Endothelial cell of umbilical vein (primary cell): ENCODE results near the gene MORN5. TPM values are rescaled to one million over a fixed set of nuclear protein-coding genes. Genes with fewer than 3 reads are reported as not detected.

Experiments
- BruUV-seq: library from RNA; stranded (reverse); fragments of 400-500 nt; replicated peaks from 2 replicates; lab custom pipeline; 2021; lab: Mats Ljungman, UMichigan
- CTCF ChIA-PET: fragments of 300-600, 350-600 bp; sonication (Branson Sonifier 250); formaldehyde crosslinking; loops from one replicate; lab custom pipeline; 2021; ENCODE audit warnings: antibody characterized with exemption, inconsistent platforms; lab: Charles Lee
- POLR2A ChIA-PET: fragments of 300-600, 350-600 bp; sonication (Branson Sonifier 250); formaldehyde crosslinking; loops from one replicate; lab custom pipeline; 2021; ENCODE audit warnings: antibody characterized with exemption, inconsistent platforms; lab: Charles Lee
- DNase-seq: peaks from one replicate; pipeline ENCODE4 v3.0.0-alpha.2; 2011; ENCODE audit warnings: low read depth, low spot score
- FAIRE-seq: peaks from 2 replicates; lab custom pipeline; 2011; peaks lifted over from hg19 to GRCh38; lab: Jason Lieb, UNC
- H2AFZ ChIP-seq: 2 replicates; pipeline ENCODE4 v1.6.0; 2012; ENCODE audit warnings: low read depth, low read length, control low read depth, inconsistent platforms
- H3K27ac ChIP-seq: 2 replicates; pipeline ENCODE4 v1.5.1; 2011; ENCODE audit warnings: low read depth, mild to moderate bottlenecking, control low read depth, low read length, moderate library complexity; ENCODE audit not compliant: insufficient read depth
- H3K27me3 ChIP-seq, 2 experiments: 2 replicates each; pipeline versions ENCODE4 v1.6.0 to v1.6.1; 2011; ENCODE audit warnings: low read length in 2 of 2, mixed read lengths in 1 of 2; ENCODE audit not compliant: control insufficient read depth in 2 of 2, insufficient read depth in 2 of 2
- H3K36me3 ChIP-seq, 2 experiments: 2 replicates in 1 of 2; 3 replicates in 1 of 2; pipeline ENCODE4 v1.5.1; 2011; ENCODE audit warnings: low read length in 2 of 2, mild to moderate bottlenecking in 1 of 2, moderate library complexity in 1 of 2; ENCODE audit not compliant: control insufficient read depth in 2 of 2, insufficient read depth in 2 of 2; ENCODE audit errors: extremely low read depth in 1 of 2
- H3K4me1 ChIP-seq: 3 replicates; pipeline ENCODE4 v1.5.1; 2011; ENCODE audit warnings: mild to moderate bottlenecking, low read length; ENCODE audit not compliant: control insufficient read depth, insufficient read depth; ENCODE audit errors: extremely low read depth
- H3K4me2 ChIP-seq: 2 replicates; pipeline ENCODE4 v1.6.1; 2011; ENCODE audit warnings: low read length, control low read depth, mixed read lengths; ENCODE audit not compliant: insufficient read depth
- H3K4me3 ChIP-seq, 3 experiments: fragments of 200-600 bp in 1 of 3; sonication (generic), shearing (Covaris generic) in 1 of 3; replicated peaks in 1 of 3; 2 replicates each; pipeline ENCODE4 v1.5.1; 2011 to 2016; ENCODE audit warnings: control low read depth in 3 of 3, low read length in 3 of 3, mild to moderate bottlenecking in 2 of 3, inconsistent platforms in 1 of 3, low read depth in 1 of 3, moderate library complexity in 1 of 3; ENCODE audit not compliant: insufficient read depth in 1 of 3
- H3K79me2 ChIP-seq: 2 replicates; pipeline ENCODE4 v1.6.0; 2012; ENCODE audit warnings: low read length, inconsistent platforms; ENCODE audit not compliant: control insufficient read depth, insufficient read depth
- H3K9ac ChIP-seq: replicated peaks from 2 replicates; pipeline ENCODE3; 2011; ENCODE audit warnings: low read length, control low read depth; ENCODE audit not compliant: insufficient read depth; ENCODE audit errors: extremely low read depth
- H3K9me1 ChIP-seq: replicated peaks from 3 replicates; pipeline ENCODE4 v1.6.0; 2011; ENCODE audit warnings: mild to moderate bottlenecking, low read length; ENCODE audit not compliant: control insufficient read depth, insufficient read depth; ENCODE audit errors: extremely low read depth
- H3K9me3 ChIP-seq: replicated peaks from 2 replicates; pipeline ENCODE4 v1.5.1; 2012; ENCODE audit warnings: low read length, inconsistent platforms; ENCODE audit not compliant: control insufficient read depth, insufficient read depth
- H4K20me1 ChIP-seq: replicated peaks from 2 replicates; pipeline ENCODE3; 2011; ENCODE audit warnings: mild to moderate bottlenecking, low read length; ENCODE audit not compliant: control insufficient read depth, insufficient read depth; ENCODE audit errors: extremely low read depth
- EZH2 ChIP-seq: IDR thresholded peaks from 2 replicates; pipeline ENCODE4 v1.6.1; 2012; ENCODE audit warnings: borderline replicate concordance, low read depth, mild to moderate bottlenecking, moderate library complexity, low read length, inconsistent platforms; ENCODE audit not compliant: severe bottlenecking
- FOS ChIP-seq: IDR thresholded peaks from 2 replicates; pipeline ENCODE4 v1.6.1; 2011; ENCODE audit warnings: mild to moderate bottlenecking, low read length, moderate library complexity, borderline replicate concordance; ENCODE audit not compliant: insufficient read depth
- GATA2 ChIP-seq: IDR thresholded peaks from 2 replicates; pipeline ENCODE4 v1.7.0; 2011; ENCODE audit warnings: low read depth, mild to moderate bottlenecking, moderate library complexity, mixed read lengths, low read length; ENCODE audit not compliant: insufficient read length, insufficient read depth
- JUN ChIP-seq: IDR thresholded peaks from 2 replicates; pipeline ENCODE4 v1.6.1; 2011; ENCODE audit warnings: borderline replicate concordance, low read depth; ENCODE audit not compliant: insufficient read length, insufficient read depth
- MAX ChIP-seq: IDR thresholded peaks from 2 replicates; pipeline ENCODE4 v1.6.1; 2011; ENCODE audit not compliant: insufficient read depth, insufficient read length
- POLR2A ChIP-seq: IDR thresholded peaks from 2 replicates; pipeline ENCODE4 v1.6.1; 2012; ENCODE audit warnings: low read depth, mild to moderate bottlenecking, control low read depth, low read length
- POLR2AphosphoS5 ChIP-seq: IDR thresholded peaks from 2 replicates; pipeline ENCODE4 v1.6.1; 2012; ENCODE audit warnings: low read depth, mild to moderate bottlenecking, control low read depth, low read length, moderate library complexity; ENCODE audit not compliant: insufficient read depth
- dilution Hi-C: fragments of 300-500 bp; cut with MboI; formaldehyde crosslinking; loops from one replicate; pipeline ENCODE4 v1.15.0; 2019; ENCODE audit warnings: low sequenced_read_pairs; ENCODE audit not compliant: extremely low pct_ligation_motif_present
- intact Hi-C: fragments of 100-400 bp; cut with micrococcal nuclease; formaldehyde crosslinking; loops from one replicate; pipeline ENCODE4 v1.10.0; 2022
- polyA plus RNA-seq, 4 experiments: library from polyadenylated mRNA; depleted of rRNA in 3 of 4; stranded (reverse) in 3 of 4; unstranded in 1 of 4; fragments of >200 nt; gene quantifications; 2 replicates each; pipeline versions ENCODE4 v1.2.1 to v1.2.3, GENCODE V29; 2011 to 2012; ENCODE audit warnings: missing spikeins in 1 of 4
- total RNA-seq: library from RNA; stranded (reverse); gene quantifications from 2 replicates; pipeline ENCODE4 v1.2.3, GENCODE V29; 2021

The MORN5 gene
- total and polyA plus RNA-seq, 2 donors (not counting 3 experiments of a cell fraction or from before 2014, with no cell fraction given) = not detected

GRCh38 chr9:122225312-122226141, 65.8 kb downstream of the MORN5 start:
- H3K4me2 ChIP-seq = no peak overlapping the region
- CTCF ChIA-PET = interaction anchor here (0.9 to 1.7 kb wide), 3 partner anchors 98 to 125 kb away, joined by 4 to 6 read pairs (median 5); no protein-coding TSS in a partner anchor

GRCh38 chr9:122226142-122226757, 66.5 kb downstream of the MORN5 start:
- FAIRE-seq = no peak
- Histone ChIP-seq H3K9ac (no peak overlapping the region), H3K27ac (no peak overlapping the region), H4K20me1 (no peaks in the 10 kb centered on the region), H3K36me3 (no peaks in the 10 kb centered on the region), H3K27me3 (peaks cover 39 to 51% of the 10 kb centered on the region in 2 experiments), H3K9me3 (no peaks in the 10 kb centered on the region), H3K9me1 (no peaks in the 10 kb centered on the region), H3K4me2 (no peak overlapping the region), H2AFZ (no peak overlapping the region), H3K4me1 (peaks cover 10% of the 10 kb centered on the region), H3K79me2 (no peaks in the 10 kb centered on the region), H3K4me3 (no peak overlapping the region)
- POLR2A ChIA-PET = no interaction called here
- DNase-seq = no peak
- dilution Hi-C loops = no loop called here
- intact Hi-C loops = loop anchor here (5.0 kb wide), 1 partner anchor 69 kb away; the partner anchor contains the start of genes MORN5 and NDUFA8
- BruUV-seq = no TSS peak
- TF ChIP-seq GATA2 (no peak), EZH2 (peak; percentile 21)
- CTCF ChIA-PET = interaction anchor here (0.9 to 1.7 kb wide), 4 partner anchors 9 to 124 kb away, joined by 3 to 6 read pairs (median 4); no protein-coding TSS in a partner anchor

More at GRCh38 chr9:122225312-122226141, 65.8 kb downstream of the MORN5 start:
- intact Hi-C loops = loop anchor here (5.0 kb wide), 1 partner anchor 68 kb away; the partner anchor contains the start of genes MORN5 and NDUFA8
- TF ChIP-seq POLR2AphosphoS5 (no peak), MAX (no peak), POLR2A (no peak), JUN (no peak), EZH2 (peak; percentile 3), FOS (no peak)
- dilution Hi-C loops = no loop called here
- H3K36me3 ChIP-seq = no peaks in the 10 kb centered on the region
- FAIRE-seq (no peak), DNase-seq (no peak)
- no peak overlapping the region for H3K9ac ChIP-seq
- H3K9me3 ChIP-seq = no peaks in the 10 kb centered on the region
- H4K20me1 ChIP-seq = no peaks in the 10 kb centered on the region
- POLR2A ChIA-PET = no interaction called here
- H3K4me3 ChIP-seq = no peak overlapping the region
- H3K27me3 ChIP-seq = peaks cover 35 to 44% of the 10 kb centered on the region in 2 experiments
- no peaks in the 10 kb centered on the region for H3K9me1 ChIP-seq
- H3K27ac ChIP-seq = no peak overlapping the region
- no peaks in the 10 kb centered on the region for H3K79me2 ChIP-seq
- H2AFZ ChIP-seq = no peak overlapping the region
- no TSS peak for BruUV-seq
- H3K4me1 ChIP-seq = peaks cover 10% of the 10 kb centered on the region
